Colon (tissue), 2 donors: ENCODE results near the gene SIK2.

Source experiments
- FAIRE-seq: peaks from 2 replicates; lab custom pipeline; 2012; peaks lifted over from hg19 to GRCh38; lab: Jason Lieb, UNC
- donor health status: control.
- donor health status: control.

Gene SIK2

GRCh38 chr11:111601979-111602864, at the start of gene SIK2:
Gene SIK2, plus strand, starts transcription at chr11:111602449. Its CDS starts 115 bp downstream, at chr11:111602564.
- FAIRE-seq: no peak

- FAIRE-seq: no peak
These were observed 47.7 kb upstream of the SIK2 start for GRCh38 chr11:111554532-111554931.

GRCh38 chr11:111555255-111555654, 47.0 kb upstream of the SIK2 start:
- FAIRE-seq: no peak

GRCh38 chr11:111557425-111558111, 44.7 kb upstream of the SIK2 start:
- FAIRE-seq: no peak

- no peak for FAIRE-seq
These were observed 42.3 kb upstream of the SIK2 start for GRCh38 chr11:111559800-111560464.

GRCh38 chr11:111560800-111561199, 41.4 kb upstream of the SIK2 start:
- no peak for FAIRE-seq

GRCh38 chr11:111561306-111561705, 40.9 kb upstream of the SIK2 start:
- FAIRE-seq: no peak

- FAIRE-seq: no peak
These were observed 40.4 kb upstream of the SIK2 start for GRCh38 chr11:111561791-111562325.

GRCh38 chr11:111562692-111563389, 39.4 kb upstream of the SIK2 start:
- no peak for FAIRE-seq

- no peak for FAIRE-seq
These were observed 37.0 kb upstream of the SIK2 start for GRCh38 chr11:111565114-111565720.

GRCh38 chr11:111566324-111566723, 35.9 kb upstream of the SIK2 start:
- no peak for FAIRE-seq

- FAIRE-seq: no peak
These were observed 32.8 kb upstream of the SIK2 start for GRCh38 chr11:111569476-111569875.

- no peak for FAIRE-seq
These were observed 31.5 kb upstream of the SIK2 start for GRCh38 chr11:111570796-111571195.

- no peak for FAIRE-seq
These were observed 30.3 kb upstream of the SIK2 start for GRCh38 chr11:111571829-111572501.

- no peak for FAIRE-seq
These were observed 29.7 kb upstream of the SIK2 start for GRCh38 chr11:111572581-111572980.

- FAIRE-seq: no peak
These were observed 28.4 kb upstream of the SIK2 start for GRCh38 chr11:111573821-111574249.

- FAIRE-seq: no peak
These were observed 27.6 kb upstream of the SIK2 start for GRCh38 chr11:111574373-111575225.

- no peak for FAIRE-seq
These were observed 26.5 kb upstream of the SIK2 start for GRCh38 chr11:111575740-111576139.

- no peak for FAIRE-seq
These were observed 24.4 kb upstream of the SIK2 start for GRCh38 chr11:111577821-111578220.

GRCh38 chr11:111581341-111581740, 20.9 kb upstream of the SIK2 start:
- no peak for FAIRE-seq
